NT2/D1 (cell line): ENCODE results near the gene GPR158.

ENCODE experiments used
- YY1 ChIP-seq: IDR thresholded peaks from 2 replicates; pipeline ENCODE4 v1.6.1; 2011; ENCODE audit not compliant: insufficient read length, insufficient read depth
- ZNF274 ChIP-seq: IDR thresholded peaks from 2 replicates; pipeline ENCODE4 v1.6.1; 2011; ENCODE audit warnings: mild to moderate bottlenecking, low read depth, low read length

GRCh38 chr10:25604591-25604990 is 429.8 kb downstream of the GPR158 start:
- no peak for TF ChIP-seq YY1
- no peak for TF ChIP-seq ZNF274
